K562 (cell line): ENCODE measurements around the gene SEC24A. TPM values are rescaled to one million over a fixed set of nuclear protein-coding genes. Genes with fewer than 3 reads are reported as not detected.

Experiments
- ATAC-seq: fragments of 200-7000 bp; cut with Tn5 transposase; 3 replicates; pipeline ENCODE4 v1.9.1; 2020; ENCODE audit warnings: moderate library complexity
- BruUV-seq: library from RNA; stranded (reverse); fragments of 400-500 nt; replicated peaks from 2 replicates; lab custom pipeline; 2021; lab: Mats Ljungman, UMichigan
- CTCF ChIA-PET: fragments of 300-600 bp; formaldehyde crosslinking; extraction: SDS; loops from one replicate; lab custom pipeline; 2021; ENCODE audit warnings: low intra/inter-chr PET ratio; lab: Yijun Ruan, JAX
- POLR2A ChIA-PET: fragments of 300-600, 350-650 bp; sonication (Branson Sonifier 250); formaldehyde crosslinking; extraction: SDS; loops from one replicate; lab custom pipeline; 2021; ENCODE audit warnings: antibody characterized with exemption, inconsistent platforms; lab: Yijun Ruan, JAX
- DNase-seq, 4 experiments: peaks; one replicate each; pipeline versions ENCODE4 v3.0.0 to v3.0.0-alpha.2; 2011 to 2018; ENCODE audit warnings: low spot score in 3 of 4, mixed read lengths in 3 of 4; ENCODE audit errors: extremely low read depth in 1 of 4
- FAIRE-seq: peaks from 2 replicates; lab custom pipeline; 2011; peaks lifted over from hg19 to GRCh38; lab: Jason Lieb, UNC
- H2AFZ ChIP-seq: 2 replicates; pipeline ENCODE4 v1.6.0; 2011; ENCODE audit warnings: low read depth, low read length, control low read depth, inconsistent platforms
- H3K27ac ChIP-seq: fragments of 200-600 bp; 3 replicates; pipeline ENCODE4 v1.8.0; 2011; ENCODE audit warnings: low read depth, mild to moderate bottlenecking, control low read depth, inconsistent platforms, low read length, moderate library complexity, mixed read lengths; ENCODE audit errors: extremely low read depth
- H3K27me3 ChIP-seq, 2 experiments: fragments of 300-600 bp in 1 of 2; 2 replicates in 1 of 2; 3 replicates in 1 of 2; pipeline versions ENCODE4 v1.6.0 to v1.8.0; 2011; ENCODE audit warnings: inconsistent platforms in 2 of 2, low read length in 2 of 2, mild to moderate bottlenecking in 1 of 2, mixed read lengths in 1 of 2, moderate library complexity in 1 of 2; ENCODE audit not compliant: control insufficient read depth in 2 of 2, insufficient read depth in 2 of 2
- H3K36me3 ChIP-seq: fragments of 300-600 bp; 3 replicates; pipeline ENCODE4 v1.8.0; 2011; ENCODE audit warnings: mild to moderate bottlenecking, low read length, inconsistent platforms; ENCODE audit not compliant: control insufficient read depth, insufficient read depth
- H3K4me1 ChIP-seq, 2 experiments: fragments of 200-600 bp in 1 of 2; replicated peaks in 1 of 2; 2 replicates in 1 of 2; 3 replicates in 1 of 2; pipeline versions ENCODE4 v1.5.1 to v1.8.0; 2011; ENCODE audit warnings: inconsistent platforms in 2 of 2, low read length in 2 of 2, mild to moderate bottlenecking in 1 of 2, mixed read lengths in 1 of 2, moderate library complexity in 1 of 2; ENCODE audit not compliant: control insufficient read depth in 2 of 2, insufficient read depth in 2 of 2
- H3K4me2 ChIP-seq: 2 replicates; pipeline ENCODE4 v1.6.1; 2011; ENCODE audit warnings: low read length, control low read depth, inconsistent platforms, mixed read lengths; ENCODE audit not compliant: insufficient read depth
- H3K4me3 ChIP-seq: fragments of 200-600 bp; sonication (generic), shearing (Covaris generic); 2 replicates; pipeline ENCODE4 v1.5.1; 2016; ENCODE audit warnings: control low read depth, inconsistent platforms
- H3K79me2 ChIP-seq: fragments of 200-600 bp; 3 replicates; pipeline ENCODE4 v1.8.0; 2011; ENCODE audit warnings: low read length, inconsistent platforms; ENCODE audit not compliant: control insufficient read depth, insufficient read depth
- H3K9ac ChIP-seq, 2 experiments: 2 replicates each; pipeline versions ENCODE4 v1.6.0 to v1.6.1; 2011; ENCODE audit warnings: low read depth in 2 of 2, low read length in 2 of 2, control low read depth in 1 of 2, inconsistent platforms in 1 of 2, mild to moderate bottlenecking in 1 of 2, mixed read lengths in 1 of 2; ENCODE audit not compliant: insufficient read depth in 1 of 2
- H3K9me1 ChIP-seq: one replicate; pipeline ENCODE4 v1.6.0; 2011; ENCODE audit warnings: inconsistent platforms, mild to moderate bottlenecking, low read length, moderate library complexity; ENCODE audit not compliant: control insufficient read depth, insufficient read depth
- H3K9me3 ChIP-seq: replicated peaks from 2 replicates; pipeline ENCODE4 v1.5.1; 2011; ENCODE audit warnings: low read depth, low read length, inconsistent platforms; ENCODE audit not compliant: control insufficient read depth, insufficient read depth
- H4K20me1 ChIP-seq: replicated peaks from 2 replicates; pipeline ENCODE4 v1.6.1; 2011; ENCODE audit warnings: low read length, inconsistent platforms, mixed read lengths; ENCODE audit not compliant: control insufficient read depth, insufficient read depth
- BACH1 ChIP-seq: fragments of 200-800 bp; sonication (Bioruptor generic); IDR thresholded peaks from 2 replicates; pipeline ENCODE4 v1.6.1; 2016; ENCODE audit warnings: missing genetic modification characterization, missing compliant biosample characterization
- GTF2B ChIP-seq: IDR thresholded peaks from 2 replicates; pipeline ENCODE4 v1.6.1; 2011; ENCODE audit not compliant: insufficient read length; ENCODE audit errors: extremely low read depth
- GTF2E2 ChIP-seq: fragments of 200-800 bp; sonication (Bioruptor generic); IDR thresholded peaks from 2 replicates; pipeline ENCODE4 v1.6.1; 2016; ENCODE audit warnings: missing genetic modification characterization, missing compliant biosample characterization
- JUNB ChIP-seq: fragments of 450-650 bp; formaldehyde crosslinking; conservative IDR thresholded peaks from 2 replicates; pipeline ENCODE4 v1.4.0; 2020; ENCODE audit warnings: mild to moderate bottlenecking
- POLR2H ChIP-seq: IDR thresholded peaks from 2 replicates; pipeline ENCODE4 v1.6.1; 2016; ENCODE audit warnings: missing genetic modification characterization, low read depth, mild to moderate bottlenecking, control low read depth, missing compliant biosample characterization, moderate library complexity
- PRDM10 ChIP-seq: fragments of 450-650 bp; IDR thresholded peaks from 2 replicates; pipeline ENCODE4 v1.6.1; 2018; ENCODE audit not compliant: partially characterized antibody
- SLC30A9 ChIP-seq: fragments of 250-450 bp; sonication (Bioruptor Pico); IDR thresholded peaks from 2 replicates; pipeline ENCODE4 v1.8.0; 2022; ENCODE audit warnings: mild to moderate bottlenecking, moderate library complexity
- TBP ChIP-seq: optimal IDR thresholded peaks from 2 replicates; pipeline ENCODE3; 2011; ENCODE audit warnings: low read depth, low read length, improper control_type of control experiment
- ZBTB49 ChIP-seq: sonication (generic); formaldehyde crosslinking; IDR thresholded peaks from 2 replicates; pipeline ENCODE4 v1.8.0; 2022; ENCODE audit warnings: missing genetic modification reagents, mild to moderate bottlenecking, borderline replicate concordance
- ZBTB7A ChIP-seq: IDR thresholded peaks from 2 replicates; pipeline ENCODE4 v1.6.1; 2011; ENCODE audit warnings: low read depth, mild to moderate bottlenecking, low read length, moderate library complexity, borderline replicate concordance; ENCODE audit not compliant: control insufficient read depth
- ZFP30 ChIP-seq: fragments of 250-450 bp; sonication (Bioruptor Pico); IDR thresholded peaks from 2 replicates; pipeline ENCODE4 v1.8.0; 2022; ENCODE audit warnings: moderate library complexity, mild to moderate bottlenecking, inconsistent platforms, borderline replicate concordance
- ZNF143 ChIP-seq: sonication (generic); formaldehyde crosslinking; IDR thresholded peaks from 2 replicates; pipeline ENCODE4 v1.9.0; 2022; ENCODE audit warnings: mild to moderate bottlenecking, missing genetic modification reagents
- ZNF217 ChIP-seq: sonication (generic); formaldehyde crosslinking; IDR thresholded peaks from 2 replicates; pipeline ENCODE4 v1.8.0; 2022; ENCODE audit warnings: mild to moderate bottlenecking, missing genetic modification reagents
- ZNF239 ChIP-seq: fragments of 250-450 bp; sonication (Bioruptor Pico); IDR thresholded peaks from 2 replicates; pipeline ENCODE4 v1.4.0; 2020; ENCODE audit warnings: mild to moderate bottlenecking
- WGBS: fragments of 100-300 bp; shearing (Covaris generic); methylation state at CpG from one replicate; pipeline ENCODE4 v1.1.6; 2016; ENCODE audit warnings: low coverage, mixed read lengths; ENCODE audit not compliant: insufficient coverage; ENCODE audit errors: missing lambda C conversion rate; 5-methylcytosine and 5-hydroxymethylcytosine counted together
- in situ Hi-C: fragments of 300-500 bp; cut with MboI; formaldehyde crosslinking; loops from 4 replicates; pipeline ENCODE4 v1.15.0; 2018; ENCODE audit warnings: inconsistent platforms, mixed read lengths
- intact Hi-C: fragments of 100-400 bp; cut with micrococcal nuclease; formaldehyde crosslinking; loops from 2 replicates; pipeline ENCODE4 v1.14.2; 2022
- polyA plus RNA-seq, 8 experiments: library from polyadenylated mRNA; depleted of rRNA in 4 of 8; stranded (reverse) in 5 of 8; unstranded in 3 of 8; fragments of >200 nt; fragmentation: Nextera tagmentation in 2 of 8; fragmentation: Illumina TruSeq in 1 of 8; extraction: Ambion mirVana in 2 of 8; extraction: Trizol in 1 of 8; gene quantifications; 2 replicates each; pipeline versions ENCODE4 v1.2.1 to v1.2.3, GENCODE V29; 2011 to 2014; ENCODE audit warnings: inconsistent platforms in 1 of 8, missing spikeins in 1 of 8
- total RNA-seq, 7 experiments: library from RNA; depleted of rRNA in 6 of 7; stranded (reverse); fragments of >200 nt in 6 of 7; fragmentation: Illumina TruSeq in 2 of 7; extraction: Trizol in 2 of 7; gene quantifications; 2 replicates each; pipeline versions ENCODE4 v1.2.1 to v1.2.3, GENCODE V29; 2011 to 2021; ENCODE audit warnings: low replicate concordance in 1 of 7

Gene SEC24A
- total and polyA plus RNA-seq, 9 of the 15 experiments (the other 6 are each of a cell fraction or from before 2014, with no cell fraction given), result 7.9 to 36.5 (median 17.5) TPM

GRCh38 chr5:134637116-134637721 lies 11.4 kb upstream of the SEC24A start (continued):
- TF ChIP-seq ZFP30 (CRISPR knock-in tag) (no peak), ZBTB7A (no peak)

- Histone ChIP-seq H3K9ac (no peak overlapping the region), H3K27ac (no peak overlapping the region), H4K20me1 (no peaks in the 10 kb centered on the region), H3K36me3 (no peaks in the 10 kb centered on the region), H2AFZ (no peak overlapping the region), H3K79me2 (no peaks in the 10 kb centered on the region), H3K4me1 (peaks cover 3 to 6% of the 10 kb centered on the region in 2 experiments; a peak in 2 of 5 replicates), H3K4me3 (no peak overlapping the region), H3K9me3 (no peaks in the 10 kb centered on the region), H3K4me2 (no peak overlapping the region), H3K27me3 (no peaks in the 10 kb centered on the region), H3K9me1 (no peaks in the 10 kb centered on the region)
- DNase-seq (no peak), ATAC-seq (no peak), FAIRE-seq (no peak)
- WGBS, result 39% methylated on average over 4 of the region's 4 CpGs
- in situ Hi-C loops (no loop called here), intact Hi-C loops (no loop called here)
- POLR2A ChIA-PET, result interaction anchor here (0.6 to 1.3 kb wide), 3 partner anchors 9 to 263 kb away, joined by 3 read pairs; no protein-coding TSS in a partner anchor
- BruUV-seq, result no TSS peak
- CTCF ChIA-PET, result no interaction called here
- TF ChIP-seq ZNF239 (CRISPR knock-in tag), result no peak
- TF ChIP-seq GTF2E2, result no peak
- no peak for TF ChIP-seq BACH1 (tag)
- no peak for TF ChIP-seq ZNF217 (CRISPR knock-in tag)
- no peak for TF ChIP-seq PRDM10
- TF ChIP-seq SLC30A9 (CRISPR knock-in tag), result no peak
- TF ChIP-seq GTF2B, result no peak
- TF ChIP-seq TBP, result no peak
- TF ChIP-seq JUNB, result no peak
- no peak for TF ChIP-seq POLR2H (tag)
- no peak for TF ChIP-seq ZBTB49 (CRISPR knock-in tag)
- no peak for TF ChIP-seq ZNF143
These were observed 9.8 kb upstream of the SEC24A start for GRCh38 chr5:134638760-134639201.
